GM12878 (cell line): ENCODE data around the gene NTRK3. TPM values are rescaled to one million over a fixed set of nuclear protein-coding genes. Genes with fewer than 3 reads are reported as not detected.

Experiments used
- ATAC-seq: fragments of 200-7000 bp; cut with Tn5 transposase; 3 replicates; pipeline ENCODE4 v1.9.1; 2020; ENCODE audit warnings: mild to moderate bottlenecking, moderate library complexity
- BruUV-seq: library from RNA; stranded (reverse); fragments of 400-500 nt; replicated peaks from 2 replicates; lab custom pipeline; 2021; lab: Mats Ljungman, UMichigan
- CTCF ChIA-PET: fragments of 300-600 bp; sonication (Branson Sonifier 250); formaldehyde crosslinking; extraction: SDS; loops from one replicate; lab custom pipeline; 2021; ENCODE audit warnings: inconsistent platforms; lab: Yijun Ruan, JAX
- POLR2A ChIA-PET: fragments of 350-600 bp; formaldehyde crosslinking; extraction: SDS; loops from one replicate; lab custom pipeline; 2021; ENCODE audit warnings: inconsistent platforms; lab: Charles Lee
- RAD21 ChIA-PET: fragments of 300-600 bp; sonication (Branson Sonifier 250); formaldehyde crosslinking; loops from one replicate; lab custom pipeline; 2023; ENCODE audit warnings: antibody characterized with exemption; ENCODE audit not compliant: unreplicated experiment; lab: Charles Lee
- SMC1A ChIA-PET: fragments of 300-600 bp; sonication (Branson Sonifier 250); formaldehyde crosslinking; loops from one replicate; lab custom pipeline; 2023; ENCODE audit not compliant: unreplicated experiment, uncharacterized antibody; lab: Charles Lee
- DNase-seq: peaks from one replicate; pipeline ENCODE4 v3.0.0-alpha.2; 2011; ENCODE audit warnings: low read depth, low spot score
- FAIRE-seq: peaks from 3 replicates; lab custom pipeline; 2011; peaks lifted over from hg19 to GRCh38; lab: Jason Lieb, UNC
- H2AFZ ChIP-seq: 2 replicates; pipeline ENCODE4 v1.6.0; 2011; ENCODE audit warnings: low read depth, low read length, control low read depth; ENCODE audit not compliant: control insufficient read depth
- H3K27ac ChIP-seq: 2 replicates; pipeline ENCODE4 v1.5.1; 2011; ENCODE audit warnings: control low read depth; ENCODE audit not compliant: control insufficient read depth, insufficient read depth
- H3K27me3 ChIP-seq, 2 experiments: replicated peaks in 1 of 2; 2 replicates each; pipeline versions ENCODE4 v1.6.0 to v1.6.1; 2011; ENCODE audit warnings: low read length in 1 of 2; ENCODE audit not compliant: control insufficient read depth in 2 of 2, insufficient read depth in 2 of 2
- H3K36me3 ChIP-seq, 2 experiments: 2 replicates each; pipeline ENCODE4 v1.5.1; 2011; ENCODE audit warnings: low read length in 1 of 2; ENCODE audit not compliant: control insufficient read depth in 2 of 2, insufficient read depth in 2 of 2
- H3K4me1 ChIP-seq: 2 replicates; pipeline ENCODE4 v1.6.1; 2011; ENCODE audit warnings: mild to moderate bottlenecking, low read length, moderate library complexity, mixed read lengths; ENCODE audit not compliant: control insufficient read depth, insufficient read depth
- H3K4me2 ChIP-seq: 2 replicates; pipeline ENCODE4 v1.6.0; 2011; ENCODE audit warnings: control low read depth; ENCODE audit not compliant: control insufficient read depth, insufficient read depth
- H3K4me3 ChIP-seq: fragments of 200-600 bp; sonication (generic); 2 replicates; pipeline ENCODE4 v1.5.1; 2016
- H3K79me2 ChIP-seq: 2 replicates; pipeline ENCODE4 v1.6.0; 2011; ENCODE audit warnings: low read length; ENCODE audit not compliant: control insufficient read depth, insufficient read depth
- H3K9ac ChIP-seq: 2 replicates; pipeline ENCODE4 v1.8.0; 2011; ENCODE audit warnings: low read length, control low read depth, mixed read lengths; ENCODE audit not compliant: control insufficient read depth, insufficient read depth
- H3K9me3 ChIP-seq: replicated peaks from 3 replicates; pipeline ENCODE4 v1.5.1; 2011; ENCODE audit warnings: mild to moderate bottlenecking, low read length; ENCODE audit not compliant: control insufficient read depth, insufficient read depth
- H4K20me1 ChIP-seq: 2 replicates; pipeline ENCODE4 v1.6.0; 2011; ENCODE audit not compliant: control insufficient read depth, insufficient read depth
- ASH2L ChIP-seq: fragments of 300-600, 200-600 bp; sonication (generic); IDR thresholded peaks from 2 replicates; pipeline ENCODE4 v1.6.1; 2017; ENCODE audit warnings: low read depth, mild to moderate bottlenecking, borderline replicate concordance
- BHLHE40 ChIP-seq, 2 experiments: fragments of 450-650 bp in 1 of 2; IDR thresholded peaks; 2 replicates each; pipeline ENCODE4 v1.6.1; 2011 to 2017; ENCODE audit warnings: low read depth in 2 of 2, borderline replicate concordance in 1 of 2, improper control_type of control experiment in 1 of 2, low read length in 1 of 2, mild to moderate bottlenecking in 1 of 2
- CHD2 ChIP-seq: IDR thresholded peaks from 2 replicates; pipeline ENCODE4 v1.6.1; 2011; ENCODE audit warnings: low read depth, low read length, improper control_type of control experiment, borderline replicate concordance
- HDAC2 ChIP-seq: fragments of 200-600 bp; sonication (generic); IDR thresholded peaks from 2 replicates; pipeline ENCODE4 v1.6.1; 2017
- NFXL1 ChIP-seq: fragments of 450-650 bp; IDR thresholded peaks from 2 replicates; pipeline ENCODE4 v1.6.1; 2017; ENCODE audit warnings: antibody characterized with exemption, mild to moderate bottlenecking, borderline replicate concordance
- RBBP5 ChIP-seq: fragments of 200-600 bp; sonication (generic); conservative IDR thresholded peaks from 2 replicates; pipeline ENCODE4 v1.6.1; 2016
- RCOR1 ChIP-seq: conservative IDR thresholded peaks from 2 replicates; pipeline ENCODE4 v1.6.1; 2012; ENCODE audit warnings: low read depth, low read length, improper control_type of control experiment
- STAT1 ChIP-seq: fragments of 450-650 bp; conservative IDR thresholded peaks from 2 replicates; pipeline ENCODE4 v1.6.1; 2014; ENCODE audit warnings: antibody characterized with exemption, mild to moderate bottlenecking
- SUZ12 ChIP-seq: fragments of 200-600 bp; sonication (generic); IDR thresholded peaks from one replicate; pipeline ENCODE4 v1.6.1; 2018; ENCODE audit warnings: antibody characterized with exemption, mild to moderate bottlenecking; ENCODE audit not compliant: unreplicated experiment
- ZSCAN29 ChIP-seq: fragments of 450-650 bp; IDR thresholded peaks from 2 replicates; pipeline ENCODE4 v1.6.1; 2017; ENCODE audit warnings: mild to moderate bottlenecking, moderate library complexity
- ZZZ3 ChIP-seq: IDR thresholded peaks from 2 replicates; pipeline ENCODE4 v1.6.1; 2011; ENCODE audit warnings: low read depth; ENCODE audit not compliant: control insufficient read depth, insufficient read length
- WGBS: methylation state at CpG from one replicate; pipeline ENCODE4 v1.1.6; 2016; ENCODE audit warnings: low lambda C conversion rate; ENCODE audit not compliant: insufficient replicate concordance, insufficient coverage; ENCODE audit errors: missing lambda C conversion rate; 5-methylcytosine and 5-hydroxymethylcytosine counted together
- in situ Hi-C: fragments of 300-500 bp; cut with MboI; formaldehyde crosslinking; loops from 9 replicates; pipeline ENCODE4 v1.14.3; 2018; ENCODE audit warnings: mixed read lengths
- intact Hi-C: fragments of 100-400 bp; cut with micrococcal nuclease; formaldehyde crosslinking; loops from one replicate; pipeline ENCODE4 v1.14.2; 2022; ENCODE audit not compliant: unreplicated experiment
- polyA plus RNA-seq, 11 experiments: library from polyadenylated mRNA; depleted of rRNA in 4 of 11; unstranded in 6 of 11; stranded (reverse) in 5 of 11; fragments of >200 nt; fragmentation: Nextera tagmentation in 4 of 11; fragmentation: Illumina TruSeq in 1 of 11; extraction: Ambion mirVana in 4 of 11; extraction: Trizol in 1 of 11; gene quantifications; 1 replicate in 1 of 11; 2 replicates in 10 of 11; pipeline versions ENCODE4 v1.2.1 to v1.2.3, GENCODE V29; 2011 to 2016; ENCODE audit warnings: inconsistent platforms in 2 of 11, missing spikeins in 2 of 11, low read depth in 1 of 11
- total RNA-seq, 4 experiments: library from RNA; depleted of rRNA in 3 of 4; stranded (reverse); fragments of >200 nt in 3 of 4; fragmentation: Illumina TruSeq in 1 of 4; extraction: Trizol in 1 of 4; gene quantifications; 2 replicates each; pipeline versions ENCODE4 v1.2.1 to v1.2.3, GENCODE V29; 2013 to 2021
- TF ChIP-seq, protein P1 (sequence below): IDR thresholded peaks from 2 replicates; pipeline ENCODE4 v1.6.1; 2011; ENCODE audit warnings: borderline replicate concordance, low read depth, mild to moderate bottlenecking, moderate library complexity, mixed read lengths, low read length; ENCODE audit not compliant: insufficient read depth; ENCODE audit errors: extremely low read length
- TF ChIP-seq, protein P2 (sequence below): fragments of 450-650 bp; formaldehyde crosslinking; IDR thresholded peaks from 2 replicates; pipeline ENCODE4 v1.5.0; 2022; ENCODE audit warnings: mild to moderate bottlenecking, missing genetic modification characterization

NTRK3 gene
- total and polyA plus RNA-seq, 10 of the 15 experiments (the other 5 are each of a cell fraction or from before 2014, with no cell fraction given) = not detected

DNA sequence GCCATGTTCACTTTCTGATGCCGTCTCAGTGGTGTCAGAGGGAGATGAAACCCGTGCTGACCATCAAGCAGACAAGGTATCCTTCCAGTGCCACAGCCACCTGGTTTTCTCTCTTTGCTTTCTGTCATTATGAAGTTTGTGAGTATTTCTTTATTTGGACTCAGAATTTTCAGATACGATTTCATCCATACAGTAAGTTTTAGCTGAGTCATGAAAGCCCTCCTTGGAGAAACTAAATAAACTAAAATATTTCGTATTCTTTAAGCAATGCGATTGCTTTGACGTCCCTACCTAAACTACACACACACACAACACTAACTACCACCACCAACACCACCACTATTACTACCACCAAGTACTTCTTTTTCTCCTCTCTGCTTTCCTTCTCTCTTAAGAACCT lies 350.1 kb downstream of the NTRK3 start:
- no peak overlapping the region for H3K4me3 ChIP-seq
- no peaks in the 10 kb centered on the region for H3K79me2 ChIP-seq
- H3K9ac ChIP-seq = no peak overlapping the region
- H3K27ac ChIP-seq = no peak overlapping the region
- no TSS peak for BruUV-seq
- no peak for TF ChIP-seq STAT1
- no peak for TF ChIP-seq ASH2L
- TF ChIP-seq NFXL1 = no peak
- no peak for TF ChIP-seq SUZ12
- TF ChIP-seq, protein P1, sequence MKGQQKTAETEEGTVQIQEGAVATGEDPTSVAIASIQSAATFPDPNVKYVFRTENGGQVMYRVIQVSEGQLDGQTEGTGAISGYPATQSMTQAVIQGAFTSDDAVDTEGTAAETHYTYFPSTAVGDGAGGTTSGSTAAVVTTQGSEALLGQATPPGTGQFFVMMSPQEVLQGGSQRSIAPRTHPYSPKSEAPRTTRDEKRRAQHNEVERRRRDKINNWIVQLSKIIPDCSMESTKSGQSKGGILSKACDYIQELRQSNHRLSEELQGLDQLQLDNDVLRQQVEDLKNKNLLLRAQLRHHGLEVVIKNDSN = no peak
- TF ChIP-seq RCOR1 = no peak
- no peak for TF ChIP-seq ZZZ3
- TF ChIP-seq ZSCAN29 = no peak
- no peak for TF ChIP-seq HDAC2
- TF ChIP-seq BHLHE40 (IDR thresholded peaks at IDR 0.05; ENCODE audit: borderline replicate concordance in 1 of 2, low read depth in 2 of 2, low read length in 1 of 2) = no peak
- TF ChIP-seq RBBP5 = no peak
- TF ChIP-seq, protein P2, sequence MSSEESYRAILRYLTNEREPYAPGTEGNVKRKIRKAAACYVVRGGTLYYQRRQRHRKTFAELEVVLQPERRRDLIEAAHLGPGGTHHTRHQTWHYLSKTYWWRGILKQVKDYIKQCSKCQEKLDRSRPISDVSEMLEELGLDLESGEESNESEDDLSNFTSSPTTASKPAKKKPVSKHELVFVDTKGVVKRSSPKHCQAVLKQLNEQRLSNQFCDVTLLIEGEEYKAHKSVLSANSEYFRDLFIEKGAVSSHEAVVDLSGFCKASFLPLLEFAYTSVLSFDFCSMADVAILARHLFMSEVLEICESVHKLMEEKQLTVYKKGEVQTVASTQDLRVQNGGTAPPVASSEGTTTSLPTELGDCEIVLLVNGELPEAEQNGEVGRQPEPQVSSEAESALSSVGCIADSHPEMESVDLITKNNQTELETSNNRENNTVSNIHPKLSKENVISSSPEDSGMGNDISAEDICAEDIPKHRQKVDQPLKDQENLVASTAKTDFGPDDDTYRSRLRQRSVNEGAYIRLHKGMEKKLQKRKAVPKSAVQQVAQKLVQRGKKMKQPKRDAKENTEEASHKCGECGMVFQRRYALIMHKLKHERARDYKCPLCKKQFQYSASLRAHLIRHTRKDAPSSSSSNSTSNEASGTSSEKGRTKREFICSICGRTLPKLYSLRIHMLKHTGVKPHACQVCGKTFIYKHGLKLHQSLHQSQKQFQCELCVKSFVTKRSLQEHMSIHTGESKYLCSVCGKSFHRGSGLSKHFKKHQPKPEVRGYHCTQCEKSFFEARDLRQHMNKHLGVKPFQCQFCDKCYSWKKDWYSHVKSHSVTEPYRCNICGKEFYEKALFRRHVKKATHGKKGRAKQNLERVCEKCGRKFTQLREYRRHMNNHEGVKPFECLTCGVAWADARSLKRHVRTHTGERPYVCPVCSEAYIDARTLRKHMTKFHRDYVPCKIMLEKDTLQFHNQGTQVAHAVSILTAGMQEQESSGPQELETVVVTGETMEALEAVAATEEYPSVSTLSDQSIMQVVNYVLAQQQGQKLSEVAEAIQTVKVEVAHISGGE = no peak
- no peak for TF ChIP-seq CHD2
- H3K9me3 ChIP-seq = no peaks in the 10 kb centered on the region
- intact Hi-C loops = no loop called here
- WGBS = 23% methylated on average over 6 of the region's 6 CpGs
- ChIA-PET CTCF (no interaction called here), SMC1A (no interaction called here), POLR2A (no interaction called here), RAD21 (no interaction called here)
- no peak overlapping the region for H3K4me2 ChIP-seq
- in situ Hi-C loops = no loop called here
- no peak overlapping the region for H2AFZ ChIP-seq
- DNase-seq (no peak), ATAC-seq (no peak), FAIRE-seq (no peak)
- H3K36me3 ChIP-seq = no peaks in the 10 kb centered on the region
- H3K27me3 ChIP-seq = no peaks in the 10 kb centered on the region
- no peaks in the 10 kb centered on the region for H4K20me1 ChIP-seq
- H3K4me1 ChIP-seq = no peaks in the 10 kb centered on the region
